Fibroblast of gingiva (primary cell): Measurements from ENCODE around the gene NTMT1.
A peak's percentile ranks its signal among the peaks of the same experiment; 100 is the strongest.

ENCODE experiments used
- DNase-seq: peaks from one replicate; pipeline ENCODE4 v3.0.0-alpha.2; 2011; ENCODE audit warnings: low read depth

Gene NTMT1

DNA sequence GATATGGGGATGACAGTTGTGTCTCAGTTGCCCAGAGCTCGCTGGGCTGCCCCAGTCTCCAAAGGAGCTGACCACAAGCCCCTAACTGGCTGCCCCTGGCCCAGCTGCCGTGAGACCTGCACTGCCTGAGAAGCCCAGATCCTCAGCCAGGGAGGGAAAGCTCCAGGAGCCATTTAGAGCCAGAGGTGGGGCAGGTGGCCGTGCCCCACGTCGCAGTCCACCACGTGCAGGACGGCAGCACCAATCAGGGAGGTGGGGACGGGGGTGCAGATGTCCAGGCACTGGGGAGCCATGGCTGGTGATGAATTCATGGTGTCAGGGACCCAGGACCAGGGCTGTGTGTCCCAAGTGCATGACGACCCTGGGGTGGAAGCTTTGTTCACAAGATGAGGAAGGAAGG lies 52.9 kb downstream of the NTMT1 start:
- DNase-seq, result no peak

DNA sequence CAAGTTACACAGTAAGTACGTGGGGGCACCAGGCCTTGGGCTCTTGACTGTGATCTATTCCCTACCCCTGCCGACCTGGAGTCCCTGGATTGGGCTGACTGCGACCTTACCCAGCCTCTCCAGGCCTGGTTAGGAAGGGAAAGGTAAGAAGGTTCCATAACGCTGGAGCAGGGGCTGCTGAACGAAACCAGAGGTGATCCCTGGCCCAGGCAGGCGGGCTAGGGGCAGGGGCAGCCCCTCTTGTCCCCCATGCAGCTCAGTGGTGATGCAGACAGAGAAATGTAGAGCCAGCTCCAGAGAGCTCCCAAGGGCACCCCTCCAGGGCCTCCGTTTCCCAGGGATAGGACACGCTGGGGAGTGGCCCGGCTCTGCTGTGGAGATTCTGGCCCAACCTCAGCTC lies 53.6 kb downstream of the NTMT1 start:
- no peak for DNase-seq

DNA sequence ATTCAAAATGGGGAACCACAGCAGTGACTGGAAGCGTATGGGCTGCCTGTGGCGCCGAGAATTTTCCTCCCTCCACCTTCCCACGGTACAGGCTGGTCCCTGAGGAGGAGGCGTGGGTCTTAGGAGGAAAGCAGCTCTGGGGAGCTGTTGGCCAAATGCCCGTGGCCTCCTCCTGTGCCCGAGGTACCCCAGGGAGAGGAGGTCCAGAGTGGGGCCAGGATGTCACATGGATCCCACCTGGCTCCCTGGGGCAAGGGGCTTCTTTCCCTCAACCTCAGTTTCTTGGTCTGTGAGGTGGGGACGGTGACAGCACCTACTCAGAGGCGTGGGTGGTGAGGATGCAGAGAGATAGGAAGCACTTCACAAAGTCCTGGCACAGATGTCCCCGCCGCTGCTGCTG lies 56.0 kb downstream of the NTMT1 start:
- no peak for DNase-seq

DNA sequence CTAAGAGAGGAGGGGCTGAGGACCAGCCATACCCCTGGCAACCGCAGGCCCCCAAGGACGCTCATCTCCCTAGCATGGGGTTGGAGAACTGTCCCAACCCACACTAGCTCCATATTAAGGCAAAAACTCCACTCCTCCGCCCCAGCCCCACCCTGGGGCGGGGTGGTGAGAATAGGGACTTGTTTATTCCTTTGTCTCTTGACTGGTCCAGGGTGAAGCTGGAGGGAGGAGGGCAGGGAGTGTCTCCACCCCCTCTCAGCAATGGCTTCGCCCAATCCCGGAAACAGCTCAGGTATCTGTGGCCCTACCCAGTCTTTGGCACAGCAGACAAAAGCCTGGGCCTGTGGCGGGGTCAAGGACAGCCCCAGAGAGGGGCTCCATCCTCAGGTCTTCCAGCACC lies 56.4 kb downstream of the NTMT1 start:
- no peak for DNase-seq

DNA sequence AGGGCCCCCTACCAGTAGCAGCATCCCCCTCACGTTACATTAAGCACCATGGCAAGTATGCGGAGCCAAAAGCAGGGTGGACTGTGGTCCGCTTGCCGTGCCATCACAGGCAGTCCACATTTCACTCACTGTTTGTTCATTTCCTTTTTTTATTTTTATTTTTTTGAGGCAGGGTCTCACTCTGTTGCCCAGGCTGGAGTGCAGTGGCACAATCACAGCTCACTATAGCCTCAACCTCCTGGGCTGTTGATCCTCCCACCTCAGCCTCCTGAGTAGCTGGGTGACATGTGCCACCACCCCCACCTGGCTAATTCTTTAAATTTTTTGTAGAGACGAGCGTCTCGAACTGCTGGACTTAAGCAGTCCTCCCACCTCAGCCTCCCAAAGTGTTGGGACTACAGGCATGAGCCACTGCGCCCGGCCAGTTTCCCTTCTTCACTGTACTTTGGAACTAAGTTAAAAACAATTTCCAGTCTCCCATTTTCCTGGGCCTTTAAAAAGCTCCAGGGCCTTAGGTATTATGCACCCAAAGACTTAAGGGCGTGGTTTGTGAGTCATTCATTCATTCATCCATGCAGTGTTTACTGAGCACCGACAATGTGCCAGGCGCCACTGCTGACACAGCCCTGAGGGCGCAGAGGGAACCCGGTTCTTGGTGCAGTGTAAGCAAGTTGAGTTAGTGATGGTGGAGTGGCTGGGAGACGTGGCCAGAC lies 59.4 kb downstream of the NTMT1 start:
- DNase-seq, result peak; percentile 41
